Mucosa of descending colon (tissue), 3 donors: ENCODE results near the gene NUDT10. TPM values are rescaled to one million over a fixed set of nuclear protein-coding genes. Genes with fewer than 3 reads are reported as not detected.
A peak's percentile ranks its signal among the peaks of the same experiment; 100 is the strongest.

Source experiments
- ATAC-seq: fragments of 200-7000 bp; cut with Tn5 transposase; one replicate; pipeline ENCODE4 v1.9.1; 2020; ENCODE audit warnings: mild to moderate bottlenecking, moderate library complexity
- DNase-seq, 3 donors: peaks; one replicate each; pipeline ENCODE4 v3.0.0-alpha.2; 2020
- H3K36me3 ChIP-seq: fragments of 200-600 bp; one replicate; pipeline ENCODE4 v1.8.0; 2021; ENCODE audit warnings: low read depth, mild to moderate bottlenecking
- H3K4me1 ChIP-seq: fragments of 200-600 bp; one replicate; pipeline ENCODE4 v1.8.0; 2021; ENCODE audit warnings: low read depth, mild to moderate bottlenecking
- H3K4me3 ChIP-seq: fragments of 200-600 bp; one replicate; pipeline ENCODE4 v1.8.0; 2021; ENCODE audit warnings: mild to moderate bottlenecking
- H3K9me3 ChIP-seq: fragments of 200-600 bp; one replicate; pipeline ENCODE4 v1.8.0; 2021; ENCODE audit warnings: mild to moderate bottlenecking
- CTCF ChIP-seq: fragments of 200-600 bp; IDR thresholded peaks from one replicate; pipeline ENCODE4 v1.8.0; 2022; ENCODE audit warnings: antibody characterized with exemption, mild to moderate bottlenecking
- intact Hi-C, 2 donors: fragments of 100-400 bp; cut with DNase I in 1 of 2; cut with micrococcal nuclease in 1 of 2; formaldehyde crosslinking; loops; one replicate each; pipeline versions ENCODE4 v1.11.0 to v1.11.1; 2022; cut with DNase I, micrococcal nuclease
- total RNA-seq, 3 donors: library from RNA; stranded (reverse); fragmentation: NEBNext Ultra II Directional in 2 of 3; extraction: Animal tissue kit (Norgen Biotek cat#: 25700) in 2 of 3; gene quantifications; one replicate each; pipeline versions ENCODE4 v1.2.1 to v1.2.4, GENCODE V29; 2021 to 2023
- donor health status: DM: no; HTN: no; CAD: no; lungs with moderate emphysema.
- donor health status: DM: no; HTN: no; CAD: no.
- donor health status: DM: no; HTN: yes; CAD: no.

NUDT10 gene
- total RNA-seq, 3 donors from 2014 or later: 0.34 to 2.9 TPM; not detected in 1

- no peak for TF ChIP-seq CTCF
- Histone ChIP-seq H3K4me3 (no peak overlapping the region), H3K9me3 (no peaks in the 10 kb centered on the region), H3K4me1 (no peaks in the 10 kb centered on the region), H3K36me3 (no peaks in the 10 kb centered on the region)
- intact Hi-C loops: no loop called here
- ATAC-seq (peak; percentile 40), DNase-seq (peak in 1 of 3 donors; percentile 6)
Observed at GRCh38 chrX:51336584-51336983, 4.0 kb downstream of the NUDT10 start.

- Histone ChIP-seq H3K4me1 (no peaks in the 10 kb centered on the region), H3K9me3 (no peaks in the 10 kb centered on the region), H3K36me3 (no peaks in the 10 kb centered on the region), H3K4me3 (no peak overlapping the region)
- TF ChIP-seq CTCF: no peak
- ATAC-seq (no peak), DNase-seq (no peak)
- intact Hi-C loops: no loop called here
Observed at GRCh38 chrX:51361251-51361650, 28.6 kb downstream of the NUDT10 start.

GRCh38 chrX:51376672-51377071, 44.0 kb downstream of the NUDT10 start:
- intact Hi-C loops: no loop called here
- Histone ChIP-seq H3K4me3 (no peak overlapping the region), H3K4me1 (no peaks in the 10 kb centered on the region), H3K36me3 (no peaks in the 10 kb centered on the region), H3K9me3 (no peaks in the 10 kb centered on the region)
- no peak for TF ChIP-seq CTCF
- no peak for ATAC-seq
- DNase-seq: no peak

Other genes starting within 250 kb of the NUDT10 start
- 1 to 10 TPM in 1 of 3 donors, under 1 TPM in 2; 0.34 to 3.8 (median 0.43) TPM for gene NUDT11, start 163.8 kb downstream of the NUDT10 start, total RNA-seq